Glutamatergic neuron (in vitro differentiated cells): Measurements from ENCODE around the gene BMF. TPM values are rescaled to one million over a fixed set of nuclear protein-coding genes. Genes with fewer than 3 reads are reported as not detected.
"Not testable (repeated sequence)": the region's sequence is repeated elsewhere in the genome, so short reads cannot be mapped to it uniquely, and the experiment has no call there.

Source experiments
- DNase-seq: peaks from one replicate; pipeline ENCODE4 v3.0.0; 2022
- H3K27ac Mint-ChIP-seq: one replicate; pipeline ENCODE4 v1.8.0; 2020; ENCODE audit warnings: mild to moderate bottlenecking, mixed read lengths, inconsistent platforms; ENCODE audit not compliant: unreplicated experiment
- H3K27me3 Mint-ChIP-seq: one replicate; pipeline ENCODE4 v1.8.0; 2020; ENCODE audit warnings: mild to moderate bottlenecking, moderate library complexity, mixed read lengths, inconsistent platforms; ENCODE audit not compliant: unreplicated experiment
- H3K36me3 Mint-ChIP-seq: one replicate; pipeline ENCODE4 v1.8.0; 2020; ENCODE audit warnings: mild to moderate bottlenecking, mixed read lengths, inconsistent platforms; ENCODE audit not compliant: unreplicated experiment
- H3K4me1 Mint-ChIP-seq: one replicate; pipeline ENCODE4 v1.8.0; 2020; ENCODE audit warnings: mild to moderate bottlenecking, low read depth, mixed read lengths, inconsistent platforms; ENCODE audit not compliant: unreplicated experiment
- H3K4me3 Mint-ChIP-seq: one replicate; pipeline ENCODE4 v1.8.0; 2020; ENCODE audit warnings: mild to moderate bottlenecking, mixed read lengths, inconsistent platforms; ENCODE audit not compliant: unreplicated experiment
- H3K9me3 Mint-ChIP-seq: one replicate; pipeline ENCODE4 v1.8.0; 2020; ENCODE audit warnings: mild to moderate bottlenecking, moderate library complexity, mixed read lengths, inconsistent platforms; ENCODE audit not compliant: unreplicated experiment
- CTCF ChIP-seq: fragments of 200-600 bp; sonication (generic); IDR thresholded peaks from one replicate; pipeline ENCODE4 v1.5.0; 2021; ENCODE audit not compliant: partially characterized antibody, unreplicated experiment
- total RNA-seq: library from RNA; stranded (reverse); fragmentation: NEBNext Ultra II Directional; extraction: Animal tissue kit (Norgen Biotek cat#: 25700); gene quantifications from one replicate; pipeline ENCODE4 v1.2.1, GENCODE V29; 2021; ENCODE audit not compliant: unreplicated experiment

Gene BMF
- total RNA-seq, 1 donor from 2014 or later = 11.3 TPM

GRCh38 chr15:40121911-40122638, 13.4 kb upstream of the BMF start:
- H3K9me3 Mint-ChIP-seq = peaks cover 5% of the 10 kb centered on the region
- peaks cover 14% of the 10 kb centered on the region for H3K4me1 Mint-ChIP-seq
- no peaks in the 10 kb centered on the region for H3K36me3 Mint-ChIP-seq
- no peak for DNase-seq
- peaks cover 2% of the 10 kb centered on the region for H3K27me3 Mint-ChIP-seq
- no peak overlapping the region for H3K27ac Mint-ChIP-seq
- no peak for TF ChIP-seq CTCF
- H3K4me3 Mint-ChIP-seq = no peak overlapping the region

GRCh38 chr15:40118473-40118872, 9.8 kb upstream of the BMF start:
- Mint-ChIP-seq H3K27me3 (peaks cover 5% of the 10 kb centered on the region), H3K27ac (no peak overlapping the region), H3K4me1 (peaks cover 14% of the 10 kb centered on the region), H3K4me3 (no peak overlapping the region), H3K36me3 (no peaks in the 10 kb centered on the region), H3K9me3 (peaks cover 1% of the 10 kb centered on the region)
- DNase-seq = no peak
- TF ChIP-seq CTCF = no peak

GRCh38 chr15:40115670-40116093, 7.0 kb upstream of the BMF start:
- peaks cover 3% of the 10 kb centered on the region for H3K27me3 Mint-ChIP-seq
- DNase-seq = no peak
- H3K4me1 Mint-ChIP-seq = peaks cover 3% of the 10 kb centered on the region
- H3K36me3 Mint-ChIP-seq = no peaks in the 10 kb centered on the region
- H3K9me3 Mint-ChIP-seq = peaks cover 1% of the 10 kb centered on the region
- no peak overlapping the region for H3K4me3 Mint-ChIP-seq
- no peak overlapping the region for H3K27ac Mint-ChIP-seq
- TF ChIP-seq CTCF = no peak

GRCh38 chr15:40115106-40115505, 6.4 kb upstream of the BMF start:
- not testable (repeated sequence) for H3K9me3 Mint-ChIP-seq, H3K4me3 Mint-ChIP-seq, H3K36me3 Mint-ChIP-seq, H3K27ac Mint-ChIP-seq, DNase-seq, H3K4me1 Mint-ChIP-seq, H3K27me3 Mint-ChIP-seq

GRCh38 chr15:40114218-40114617, 5.5 kb upstream of the BMF start:
- Mint-ChIP-seq H3K4me3 (no peak overlapping the region), H3K36me3 (no peaks in the 10 kb centered on the region), H3K4me1 (peaks cover 3% of the 10 kb centered on the region), H3K27ac (no peak overlapping the region), H3K9me3 (peaks cover 1% of the 10 kb centered on the region), H3K27me3 (peaks cover 3% of the 10 kb centered on the region)
- TF ChIP-seq CTCF = no peak
- DNase-seq = no peak
